HG02642 (cell line): ENCODE results near the gene SNN.

Source experiments
- ATAC-seq: cut with Tn5 transposase; IDR thresholded peaks from one replicate; pipeline ENCODE4 v1.9.1; 2021; ENCODE audit warnings: mild to moderate bottlenecking; ENCODE audit not compliant: unreplicated experiment, poor library complexity

The SNN gene

DNA sequence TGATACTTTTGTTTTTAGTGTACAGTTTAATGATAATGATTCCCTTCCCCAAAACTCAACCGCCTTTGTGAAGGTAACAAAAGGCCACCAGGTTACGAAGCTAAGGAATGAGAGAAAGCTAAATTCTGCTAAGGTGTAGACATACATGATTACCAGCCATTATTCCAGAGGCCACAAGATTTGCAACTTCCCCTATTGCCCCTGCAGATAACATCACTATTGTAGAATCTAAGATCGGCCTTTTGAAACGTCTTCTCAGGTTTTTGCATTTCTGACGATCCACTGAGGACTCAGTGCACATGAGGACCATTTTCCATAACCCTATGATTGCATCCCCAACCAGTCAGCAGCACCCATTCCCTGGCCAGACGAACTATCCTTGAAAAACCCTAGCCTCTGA lies 33.9 kb upstream of the SNN start:
- ATAC-seq, result no peak

DNA sequence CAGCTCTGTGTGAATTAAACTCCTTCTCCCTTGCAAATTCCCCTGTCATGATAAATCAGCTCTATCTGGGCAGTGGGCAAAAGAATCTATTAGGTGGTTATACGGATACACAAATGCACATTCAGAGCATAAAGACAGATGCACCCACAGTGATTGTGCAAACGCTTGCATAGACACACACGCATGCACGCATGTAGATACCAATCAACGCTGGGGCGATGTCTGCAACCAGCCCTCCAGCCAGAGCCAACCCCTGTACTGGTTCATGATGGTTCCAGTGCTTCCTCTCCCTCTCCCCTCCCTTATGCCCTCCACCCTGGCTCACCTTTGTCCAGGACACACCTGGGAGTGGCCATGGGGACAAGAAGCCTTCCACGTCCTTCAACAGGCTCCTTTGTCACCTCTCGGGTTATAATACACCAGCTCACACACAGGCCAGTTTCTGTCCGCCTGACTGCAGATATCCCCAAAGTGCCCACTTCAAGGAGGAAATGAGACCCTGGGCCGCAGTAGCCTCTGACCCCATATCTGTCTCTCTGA lies 33.1 kb upstream of the SNN start:
- no peak for ATAC-seq

DNA sequence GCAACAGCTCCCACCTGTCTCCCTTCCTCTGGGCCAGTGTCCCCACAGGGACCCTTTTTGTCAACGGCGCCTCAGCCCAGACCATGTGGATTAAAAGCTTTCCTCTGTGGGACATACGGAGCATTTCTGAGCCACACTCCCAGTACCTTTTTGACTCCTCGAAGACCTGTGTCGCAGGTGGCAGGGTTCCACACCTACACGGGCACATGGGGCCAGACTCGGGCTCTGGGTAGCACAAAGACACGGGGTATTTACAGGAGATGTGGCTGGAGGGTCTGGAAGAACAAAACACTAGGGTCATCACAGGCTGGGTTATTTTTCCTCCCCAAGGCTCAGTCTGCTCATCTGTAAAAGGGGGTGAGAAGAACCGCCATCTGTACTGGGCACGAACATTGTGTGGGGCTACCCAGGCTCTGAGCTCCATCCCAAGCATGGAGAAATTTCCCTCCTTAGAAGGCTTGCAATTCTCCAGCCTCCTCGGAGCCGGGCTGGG lies 32.5 kb upstream of the SNN start:
- ATAC-seq, result no peak

DNA sequence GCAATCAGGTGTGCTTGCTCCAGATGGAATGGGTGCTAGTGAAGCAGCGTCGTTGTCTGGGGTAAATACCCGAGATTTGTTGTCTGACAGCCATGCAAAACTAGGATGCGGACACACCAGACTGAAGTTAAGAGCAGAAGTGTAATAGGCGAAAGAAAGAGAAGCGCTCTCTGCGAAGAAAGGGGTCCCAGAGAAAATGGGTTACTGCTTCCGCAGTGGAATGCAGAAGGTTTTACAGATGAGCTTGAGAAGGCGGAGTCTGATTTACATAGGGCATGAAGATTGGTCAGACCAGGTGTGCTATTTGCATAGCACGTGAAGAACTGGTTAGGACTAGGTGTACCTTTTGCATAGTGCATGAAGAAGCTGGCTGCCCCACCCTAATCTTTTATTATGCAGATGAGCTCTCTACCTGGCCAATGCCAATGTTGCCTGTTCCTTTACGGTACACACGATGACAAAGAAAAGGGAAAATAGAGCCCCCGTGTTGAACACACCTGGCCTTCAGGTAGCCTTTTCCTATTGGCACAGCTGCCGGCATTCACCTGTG lies 32.0 kb upstream of the SNN start:
- ATAC-seq, result no peak

DNA sequence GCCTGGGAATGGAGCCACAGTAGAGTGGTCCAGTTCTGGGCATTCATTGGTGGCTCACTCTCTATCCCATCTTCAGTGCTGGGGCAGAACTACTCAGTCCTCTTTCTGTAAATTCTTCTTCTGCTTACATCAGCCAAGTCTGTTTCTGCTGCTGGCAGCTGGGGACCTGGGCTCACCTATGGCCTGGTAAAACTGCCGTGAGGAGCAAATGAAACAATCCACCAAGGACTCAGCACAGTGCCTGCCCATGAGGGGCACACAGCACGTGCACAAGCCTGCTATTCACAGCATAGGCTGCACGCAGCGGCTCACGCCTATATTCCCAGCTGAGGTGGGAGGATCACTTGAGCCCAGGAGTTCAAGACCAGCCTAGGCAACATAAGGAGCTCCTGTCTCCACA lies 30.9 kb upstream of the SNN start:
- no peak for ATAC-seq

DNA sequence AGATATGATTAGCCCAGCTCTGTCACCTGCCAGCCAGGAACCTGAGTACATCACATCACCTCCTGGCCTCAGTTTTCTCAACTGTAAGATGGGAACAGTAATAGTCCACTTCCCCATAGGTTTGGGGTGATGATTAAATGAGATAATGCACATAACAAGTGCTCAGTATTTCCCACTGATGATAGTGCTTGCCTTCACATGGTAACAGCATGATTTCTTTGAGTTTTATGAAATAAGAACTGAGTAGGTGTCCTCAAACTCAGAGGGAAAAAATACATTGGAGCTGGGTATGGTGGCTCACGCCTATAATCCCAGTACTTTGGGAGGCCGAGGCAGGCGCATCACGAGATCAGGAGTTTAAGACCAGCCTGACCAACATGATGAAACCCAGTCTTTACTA lies 30.1 kb upstream of the SNN start:
- ATAC-seq, result no peak

DNA sequence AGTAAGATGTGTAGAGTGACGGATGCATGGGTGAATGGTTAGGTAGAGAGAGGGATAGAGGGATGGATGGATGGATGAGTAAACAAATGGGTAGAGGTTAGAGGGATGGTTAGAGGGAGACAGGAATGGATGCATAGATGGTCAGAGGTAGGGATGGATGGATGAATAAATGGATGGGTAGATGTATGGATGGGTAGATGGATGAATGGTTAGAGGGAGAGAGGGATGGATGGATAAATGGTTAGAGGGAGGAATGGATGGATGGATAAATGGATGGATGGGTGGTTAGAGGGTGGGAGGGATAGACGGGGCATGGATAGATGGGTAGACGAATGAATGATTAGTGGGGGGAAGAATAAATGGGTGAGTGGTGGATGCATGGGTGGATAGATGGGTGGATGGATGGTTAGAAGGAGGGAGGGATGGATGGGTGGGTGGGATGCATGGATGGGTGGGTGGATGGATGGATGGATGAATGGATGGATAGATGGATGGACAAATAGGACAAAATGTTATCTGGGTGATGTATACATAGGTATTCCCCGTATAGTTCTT lies 29.2 kb upstream of the SNN start:
- no peak for ATAC-seq

DNA sequence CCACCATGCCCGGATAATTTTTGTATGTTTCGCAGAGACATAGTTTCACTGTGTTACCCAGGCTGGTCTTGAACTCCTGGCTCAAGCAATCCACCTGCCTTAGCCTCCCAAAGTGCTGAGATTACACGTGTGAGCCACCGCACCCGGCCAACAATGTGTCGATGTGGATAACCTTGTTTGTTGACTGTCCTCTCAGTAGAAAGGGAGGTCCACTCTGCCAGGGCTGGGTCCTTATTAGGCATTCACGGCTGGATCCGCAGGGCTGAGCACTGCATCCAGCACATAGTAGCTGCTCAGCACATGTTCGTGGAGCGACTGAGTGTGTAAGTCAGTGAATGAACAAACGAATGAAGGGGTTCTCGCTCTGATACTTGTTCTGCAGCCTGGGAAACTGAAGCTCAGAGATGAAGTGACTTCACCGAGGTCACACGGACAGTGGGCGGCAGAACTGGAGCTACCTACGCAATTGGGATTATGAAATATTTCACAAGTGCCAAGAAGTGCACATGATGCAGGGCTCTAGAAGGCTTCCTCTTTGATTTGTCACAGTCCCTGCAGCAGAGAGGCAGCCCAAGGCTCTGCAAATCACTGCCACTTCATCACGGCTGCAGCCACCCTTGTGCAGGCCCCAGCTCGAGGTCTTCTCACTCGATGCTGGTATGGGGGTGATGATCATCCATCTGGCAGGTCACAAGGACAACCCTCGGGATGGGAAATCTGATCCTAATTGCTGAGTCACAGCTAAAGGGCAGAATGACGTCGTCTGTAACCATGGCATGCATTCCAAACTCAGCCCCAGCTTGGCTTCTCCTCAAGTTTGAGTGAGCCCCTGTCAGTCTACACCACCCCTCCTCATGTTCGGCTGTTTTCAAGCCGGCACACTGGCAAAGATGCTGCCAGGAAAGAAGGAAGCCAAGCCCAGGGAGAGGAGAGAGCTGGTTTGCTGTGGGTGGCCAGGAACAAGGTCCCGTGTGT lies 28.0 kb upstream of the SNN start:
- no peak for ATAC-seq

DNA sequence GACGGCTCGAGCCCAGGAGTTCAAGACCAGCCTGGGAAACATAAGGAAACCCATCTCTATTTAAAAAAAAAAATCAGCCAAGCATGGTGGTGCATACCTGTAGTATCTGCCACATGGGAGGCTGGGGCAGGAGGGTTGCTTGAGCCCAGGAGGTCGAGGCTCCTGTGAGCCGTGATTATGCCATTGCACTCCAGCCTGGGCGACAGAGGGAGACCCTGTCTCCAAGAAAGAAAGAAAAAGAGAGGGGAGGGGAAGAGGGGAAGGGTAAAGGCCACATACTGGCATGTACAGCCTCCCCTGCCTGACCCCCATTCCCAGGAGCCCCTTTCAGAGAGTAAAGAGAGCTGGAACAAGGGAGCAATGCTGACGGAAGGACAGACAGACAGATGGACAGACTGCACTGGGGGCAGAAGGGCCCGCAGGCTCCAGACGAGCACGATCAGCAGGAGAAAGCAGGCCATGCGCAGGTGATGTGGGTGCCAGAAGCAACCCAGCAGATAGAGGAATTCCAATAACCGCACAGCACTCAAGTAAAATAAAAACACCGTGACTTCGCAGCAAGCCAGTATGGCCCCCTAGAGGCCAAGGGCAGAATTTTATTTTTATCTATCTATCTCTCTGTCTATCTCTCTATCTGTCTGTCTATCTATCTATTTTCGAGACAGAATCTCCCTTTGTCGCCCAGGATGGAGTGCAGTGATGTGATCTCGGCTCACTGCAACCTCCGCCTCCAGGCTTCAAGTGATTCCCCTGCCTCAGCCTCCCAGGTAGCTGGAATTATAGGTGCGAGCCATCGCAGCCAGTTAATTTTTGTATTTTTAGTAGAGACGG lies 27.1 kb upstream of the SNN start:
- ATAC-seq, result no peak

DNA sequence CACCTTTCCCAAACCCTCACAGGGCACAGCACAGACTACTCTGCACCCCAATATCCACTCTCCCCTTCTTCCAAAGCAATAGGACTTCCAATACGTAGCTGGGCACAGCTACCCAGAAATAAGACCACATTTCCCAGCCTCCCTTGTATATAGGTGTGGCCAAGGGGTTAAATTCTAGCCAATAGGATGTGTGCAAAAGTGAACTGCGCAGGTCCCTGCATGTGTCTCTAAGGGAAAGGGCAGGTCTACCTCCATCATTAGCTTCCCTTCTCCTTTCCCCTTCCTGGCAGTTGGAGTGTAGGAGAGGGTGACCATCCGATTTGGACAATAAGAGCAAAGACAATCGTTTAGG lies 25.5 kb upstream of the SNN start:
- no peak for ATAC-seq

DNA sequence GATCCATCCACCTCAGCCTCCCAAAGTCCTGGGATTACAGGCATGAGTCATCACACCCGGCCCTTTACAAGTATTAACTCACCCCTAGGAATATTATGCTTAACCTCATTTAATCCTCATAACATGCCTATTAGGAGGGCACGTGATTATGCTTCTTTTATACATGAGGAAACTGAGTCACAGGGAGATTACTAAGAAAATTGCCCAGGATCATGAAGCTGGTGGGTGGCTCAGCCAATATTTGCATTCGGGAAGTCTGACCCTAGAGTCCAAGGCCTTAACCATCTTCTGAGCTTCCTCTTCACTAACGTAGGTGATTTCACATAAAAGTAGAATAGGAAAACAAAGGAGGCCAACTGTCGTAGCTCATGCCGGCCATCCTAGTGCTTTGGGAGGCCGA lies 19.0 kb upstream of the SNN start:
- no peak for ATAC-seq

DNA sequence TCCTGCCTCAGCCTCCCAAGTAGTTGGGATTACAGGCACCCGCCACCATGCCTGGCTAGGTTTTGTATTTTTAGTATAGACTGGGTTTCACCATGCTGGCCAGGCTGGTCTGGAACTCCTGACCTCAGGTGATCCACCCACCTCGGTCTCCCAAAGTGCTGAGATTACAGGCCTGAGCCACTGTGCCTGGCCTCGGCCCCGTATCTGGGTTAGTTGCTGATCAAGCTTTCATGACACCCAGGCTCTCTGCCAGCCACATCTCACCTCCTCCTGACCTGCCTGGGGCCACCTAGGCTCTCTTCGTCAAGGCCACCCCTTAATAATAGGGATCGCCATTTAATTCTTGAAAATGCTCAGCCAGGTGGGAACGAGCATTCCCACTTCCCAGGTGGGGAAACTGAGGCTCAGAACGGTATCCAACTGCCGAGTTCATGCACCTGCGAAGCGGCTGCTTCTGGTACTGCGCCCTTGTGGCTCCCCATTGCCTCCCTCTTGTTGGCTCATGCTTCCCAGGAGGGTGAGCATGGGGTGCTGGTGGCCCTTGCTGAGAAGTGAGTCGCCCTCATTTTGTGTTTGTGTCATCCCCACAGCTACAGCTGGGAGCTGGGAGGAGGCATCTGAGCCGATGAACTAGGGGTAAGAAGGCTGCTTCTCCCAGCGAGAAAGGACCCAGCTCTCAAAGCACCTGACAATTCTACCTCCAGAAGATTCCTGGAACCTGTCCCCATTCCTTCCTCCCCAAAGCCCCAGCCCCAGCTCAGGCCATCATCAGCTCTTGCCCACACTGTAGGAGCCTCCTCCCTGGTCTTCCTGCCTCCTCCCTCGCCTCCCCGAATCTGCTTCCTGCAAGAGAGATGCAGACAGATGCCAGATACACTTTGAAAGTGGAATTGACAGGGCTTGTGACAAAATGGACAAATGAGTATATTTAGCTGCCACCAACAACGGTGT lies 17.3 kb upstream of the SNN start:
- no peak for ATAC-seq

DNA sequence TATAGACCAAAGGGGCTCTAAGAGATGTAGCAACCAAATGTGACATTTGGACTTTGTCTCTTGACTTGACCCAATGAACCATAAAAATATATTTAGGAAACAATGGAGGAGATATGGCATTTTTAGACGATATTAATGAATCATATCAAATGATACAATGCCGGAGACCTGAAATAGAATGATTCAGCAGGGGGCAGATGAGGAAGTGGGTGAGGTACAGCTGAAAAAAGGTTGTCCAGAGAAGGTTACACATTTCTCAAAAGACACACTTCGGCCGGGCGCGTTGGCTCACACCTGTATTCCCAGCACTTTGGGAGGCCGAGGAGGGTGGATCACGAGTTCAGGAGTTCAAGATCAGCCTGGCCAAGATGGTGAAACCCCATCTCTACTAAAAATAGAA lies 16.5 kb upstream of the SNN start:
- no peak for ATAC-seq

DNA sequence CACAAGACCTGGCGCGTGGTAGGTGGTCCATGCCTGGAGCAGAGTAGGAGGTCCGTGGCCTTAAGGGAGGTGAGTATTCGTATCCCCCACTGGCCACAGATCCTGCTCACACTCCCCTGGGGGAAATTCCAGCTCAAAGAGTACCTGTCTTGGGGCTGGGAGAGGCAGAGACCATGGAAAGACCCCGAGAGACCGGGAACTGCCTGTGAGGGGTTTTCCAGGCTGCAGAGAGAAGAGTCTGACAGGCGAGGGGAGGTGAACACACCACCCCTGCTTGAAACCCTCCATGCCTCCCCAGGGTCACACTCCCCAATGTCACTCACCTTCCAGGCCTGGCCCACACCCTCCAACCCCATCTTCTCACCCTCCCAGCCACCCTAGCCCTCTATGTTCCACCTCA lies 12.6 kb upstream of the SNN start:
- no peak for ATAC-seq

DNA sequence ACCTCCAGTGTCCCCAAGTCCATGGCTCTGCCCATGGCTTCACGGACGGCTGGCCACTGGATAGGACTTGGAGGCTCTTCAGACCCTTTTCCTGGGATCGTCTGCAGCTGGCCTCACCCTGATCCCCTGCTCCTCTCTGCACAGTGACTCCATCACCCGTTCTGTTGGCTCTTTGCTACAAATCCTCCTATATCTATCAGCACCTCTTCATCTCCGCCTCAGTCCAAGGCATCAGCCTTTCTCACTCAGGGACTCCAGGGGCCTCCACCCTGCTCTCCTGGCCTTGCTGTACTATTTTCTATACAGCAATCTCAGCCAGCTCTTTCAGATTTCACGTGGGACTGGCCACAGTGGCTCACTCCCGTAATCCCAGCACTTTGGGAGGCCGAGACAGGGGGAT lies 10.7 kb upstream of the SNN start:
- ATAC-seq, result no peak

DNA sequence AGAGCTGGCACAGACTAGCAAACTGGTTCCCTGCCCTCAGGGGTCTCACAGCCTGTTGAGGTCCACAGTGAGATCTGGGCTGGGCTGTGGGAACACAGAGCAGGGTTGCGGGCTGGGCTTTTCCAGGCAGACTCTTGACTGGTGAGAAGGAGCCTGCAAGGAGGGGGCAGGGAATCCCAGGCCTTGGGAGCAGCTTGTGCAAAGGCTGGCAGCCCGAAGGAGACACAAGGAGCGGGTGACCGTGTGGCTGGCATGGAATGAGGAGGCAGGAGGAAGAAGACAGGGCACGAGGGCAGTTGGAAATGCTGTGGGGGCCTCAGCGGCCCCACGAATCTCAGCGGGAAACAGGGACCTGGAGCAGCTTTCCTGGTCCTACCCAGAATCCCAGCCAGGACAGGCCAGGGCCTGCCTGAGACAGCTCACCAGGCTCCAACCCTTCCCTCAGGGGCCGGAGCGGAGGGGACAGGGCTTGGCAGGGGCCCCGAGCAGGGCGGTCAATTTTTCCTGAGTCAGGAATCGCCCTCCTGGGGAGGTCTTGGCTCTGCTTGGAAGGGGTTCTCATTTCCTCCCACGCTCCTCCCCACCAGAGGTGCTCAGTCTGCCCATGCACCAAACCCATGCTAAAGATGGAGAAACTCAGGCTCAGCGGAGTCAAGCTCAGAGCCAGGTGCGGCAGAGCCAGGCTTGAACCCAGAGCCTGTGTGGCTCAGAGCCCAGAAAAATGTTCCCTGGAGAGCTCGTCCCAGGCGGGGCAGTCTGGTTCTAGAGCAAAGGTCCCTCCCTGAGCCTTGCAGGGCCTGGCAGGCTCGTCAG lies 9.2 kb upstream of the SNN start:
- ATAC-seq, result no peak

DNA sequence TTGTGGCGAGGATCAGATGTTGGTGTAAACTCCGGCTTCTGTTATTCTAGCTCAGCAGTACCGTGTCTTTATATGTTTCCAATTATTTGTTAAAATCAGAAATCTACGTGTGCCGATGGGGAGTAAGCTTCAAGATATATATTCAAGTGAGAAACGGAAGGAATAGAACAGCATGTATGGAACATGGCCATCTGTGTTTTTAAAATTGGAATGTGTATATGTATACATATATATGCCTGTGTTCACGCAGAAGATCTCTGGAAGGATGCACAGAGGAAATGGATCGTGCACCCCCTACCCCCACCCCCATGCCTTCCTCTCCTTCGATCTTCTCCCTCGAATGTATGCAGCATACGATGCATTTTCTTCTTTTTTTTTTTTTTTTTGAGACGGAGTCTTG lies 7.7 kb upstream of the SNN start:
- no peak for ATAC-seq

DNA sequence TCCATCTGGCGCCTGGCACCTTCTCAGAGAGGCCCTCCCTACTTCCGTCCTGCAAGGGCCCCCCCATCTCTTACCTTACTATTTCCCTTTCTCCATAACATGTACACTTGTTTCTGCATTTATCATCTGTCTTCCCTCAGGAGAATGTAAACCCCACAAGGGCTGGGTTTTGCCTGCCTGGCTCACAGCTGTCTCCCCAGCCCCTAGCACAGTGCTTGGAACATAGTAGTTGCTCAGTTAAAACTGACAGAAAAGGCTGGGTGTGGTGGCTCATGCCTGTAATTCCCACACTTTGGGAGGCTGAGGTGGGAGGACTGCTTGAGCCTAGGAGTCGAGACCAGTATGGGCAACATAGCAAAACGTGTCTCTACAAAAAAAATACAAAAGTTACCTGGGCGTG lies 5.7 kb upstream of the SNN start:
- ATAC-seq, result no peak

DNA sequence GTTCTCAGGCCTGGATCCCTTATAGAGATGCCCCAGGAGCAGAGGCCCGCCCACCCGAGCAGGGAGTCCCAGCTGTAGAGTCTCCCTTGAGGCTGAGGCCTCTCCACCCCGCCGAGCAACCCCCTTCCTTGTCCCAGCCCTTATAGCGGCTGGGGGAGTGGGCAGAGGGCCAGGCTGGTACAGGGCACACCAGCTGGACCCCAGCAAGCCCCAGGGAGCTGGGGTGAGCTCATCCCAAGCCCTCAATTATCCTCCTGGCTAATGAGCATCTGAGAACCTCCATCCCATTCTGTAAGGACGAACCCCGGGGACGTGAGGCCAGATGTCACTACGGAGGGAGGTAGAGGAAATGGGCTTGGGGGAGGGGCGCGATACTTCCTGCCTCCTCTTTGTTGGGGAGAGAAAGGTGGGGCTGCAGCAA lies 3.2 kb upstream of the SNN start:
- ATAC-seq, result no peak
